Measurements from ENCODE around the gene NPFFR1.

- TF ChIP-seq CTCF (IDR thresholded peaks at IDR 0.05 in 2 of 3, conservative IDR thresholded peaks at IDR 0.05 in 1 of 3; ENCODE audit: control insufficient read depth in 2 of 3, extremely low read depth in 1 of 3, insufficient read depth in 1 of 3, low read depth in 3 of 3, low read length in 3 of 3) (no peak), CBX3 (IDR thresholded peaks at IDR 0.05; ENCODE audit: borderline replicate concordance, low read depth) (no peak), EZH2 (IDR thresholded peaks at IDR 0.05; ENCODE audit: borderline replicate concordance, control insufficient read depth, low read depth, low read length) (no peak), SMC3 (IDR thresholded peaks at IDR 0.05; ENCODE audit: borderline replicate concordance, low read length) (no peak), IKZF1 (conservative IDR thresholded peaks at IDR 0.05) (no peak), HDGF (IDR thresholded peaks at IDR 0.05) (no peak), ESRRA (IDR thresholded peaks at IDR 0.05; ENCODE audit: low read length) (no peak), RFX5 (IDR thresholded peaks at IDR 0.05; ENCODE audit: low read depth, low read length) (no peak), POLR2AphosphoS5 (IDR thresholded peaks at IDR 0.05; ENCODE audit: low read length) (no peak)
- TF ChIP-seq, protein P1, sequence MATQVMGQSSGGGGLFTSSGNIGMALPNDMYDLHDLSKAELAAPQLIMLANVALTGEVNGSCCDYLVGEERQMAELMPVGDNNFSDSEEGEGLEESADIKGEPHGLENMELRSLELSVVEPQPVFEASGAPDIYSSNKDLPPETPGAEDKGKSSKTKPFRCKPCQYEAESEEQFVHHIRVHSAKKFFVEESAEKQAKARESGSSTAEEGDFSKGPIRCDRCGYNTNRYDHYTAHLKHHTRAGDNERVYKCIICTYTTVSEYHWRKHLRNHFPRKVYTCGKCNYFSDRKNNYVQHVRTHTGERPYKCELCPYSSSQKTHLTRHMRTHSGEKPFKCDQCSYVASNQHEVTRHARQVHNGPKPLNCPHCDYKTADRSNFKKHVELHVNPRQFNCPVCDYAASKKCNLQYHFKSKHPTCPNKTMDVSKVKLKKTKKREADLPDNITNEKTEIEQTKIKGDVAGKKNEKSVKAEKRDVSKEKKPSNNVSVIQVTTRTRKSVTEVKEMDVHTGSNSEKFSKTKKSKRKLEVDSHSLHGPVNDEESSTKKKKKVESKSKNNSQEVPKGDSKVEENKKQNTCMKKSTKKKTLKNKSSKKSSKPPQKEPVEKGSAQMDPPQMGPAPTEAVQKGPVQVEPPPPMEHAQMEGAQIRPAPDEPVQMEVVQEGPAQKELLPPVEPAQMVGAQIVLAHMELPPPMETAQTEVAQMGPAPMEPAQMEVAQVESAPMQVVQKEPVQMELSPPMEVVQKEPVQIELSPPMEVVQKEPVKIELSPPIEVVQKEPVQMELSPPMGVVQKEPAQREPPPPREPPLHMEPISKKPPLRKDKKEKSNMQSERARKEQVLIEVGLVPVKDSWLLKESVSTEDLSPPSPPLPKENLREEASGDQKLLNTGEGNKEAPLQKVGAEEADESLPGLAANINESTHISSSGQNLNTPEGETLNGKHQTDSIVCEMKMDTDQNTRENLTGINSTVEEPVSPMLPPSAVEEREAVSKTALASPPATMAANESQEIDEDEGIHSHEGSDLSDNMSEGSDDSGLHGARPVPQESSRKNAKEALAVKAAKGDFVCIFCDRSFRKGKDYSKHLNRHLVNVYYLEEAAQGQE (IDR thresholded peaks at IDR 0.05; ENCODE audit: low read depth, low read length) = no peak
- TF ChIP-seq, protein P2, sequence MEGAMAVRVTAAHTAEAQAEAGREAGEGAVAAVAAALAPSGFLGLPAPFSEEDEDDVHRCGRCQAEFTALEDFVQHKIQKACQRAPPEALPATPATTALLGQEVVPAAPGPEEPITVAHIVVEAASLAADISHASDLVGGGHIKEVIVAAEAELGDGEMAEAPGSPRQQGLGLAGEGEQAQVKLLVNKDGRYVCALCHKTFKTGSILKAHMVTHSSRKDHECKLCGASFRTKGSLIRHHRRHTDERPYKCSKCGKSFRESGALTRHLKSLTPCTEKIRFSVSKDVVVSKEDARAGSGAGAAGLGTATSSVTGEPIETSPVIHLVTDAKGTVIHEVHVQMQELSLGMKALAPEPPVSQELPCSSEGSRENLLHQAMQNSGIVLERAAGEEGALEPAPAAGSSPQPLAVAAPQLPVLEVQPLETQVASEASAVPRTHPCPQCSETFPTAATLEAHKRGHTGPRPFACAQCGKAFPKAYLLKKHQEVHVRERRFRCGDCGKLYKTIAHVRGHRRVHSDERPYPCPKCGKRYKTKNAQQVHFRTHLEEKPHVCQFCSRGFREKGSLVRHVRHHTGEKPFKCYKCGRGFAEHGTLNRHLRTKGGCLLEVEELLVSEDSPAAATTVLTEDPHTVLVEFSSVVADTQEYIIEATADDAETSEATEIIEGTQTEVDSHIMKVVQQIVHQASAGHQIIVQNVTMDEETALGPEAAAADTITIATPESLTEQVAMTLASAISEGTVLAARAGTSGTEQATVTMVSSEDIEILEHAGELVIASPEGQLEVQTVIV (IDR thresholded peaks at IDR 0.05; ENCODE audit: borderline replicate concordance, partially characterized antibody) = no peak
- TF ChIP-seq, protein P3, sequence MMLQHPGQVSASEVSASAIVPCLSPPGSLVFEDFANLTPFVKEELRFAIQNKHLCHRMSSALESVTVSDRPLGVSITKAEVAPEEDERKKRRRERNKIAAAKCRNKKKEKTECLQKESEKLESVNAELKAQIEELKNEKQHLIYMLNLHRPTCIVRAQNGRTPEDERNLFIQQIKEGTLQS (IDR thresholded peaks at IDR 0.05; ENCODE audit: borderline replicate concordance, extremely low read depth, low read depth, low read length) = no peak
Measured at GRCh38 chr10:70319824-70320223, 36.0 kb upstream of the NPFFR1 start.
